Activated CD8-positive, alpha-beta memory T cell treated with anti-CD3 and anti-CD28 coated beads, Interleukin-2, amount 50 U/mL, for 1 hour (primary cell): ENCODE results near the gene CAPS.
"Not testable (repeated sequence)": the region's sequence is repeated elsewhere in the genome, so short reads cannot be mapped to it uniquely, and the experiment has no call there.

Experiments used
- DNase-seq: peaks from one replicate; pipeline ENCODE4 v3.0.0-alpha.2; 2020; ENCODE audit errors: extremely low read depth

The CAPS gene

GRCh38 chr19:5955636-5955935 is 41.5 kb downstream of the CAPS start:
- DNase-seq, result no peak

- no peak for DNase-seq
Measured at GRCh38 chr19:5956323-5956722, 42.3 kb downstream of the CAPS start.

DNA sequence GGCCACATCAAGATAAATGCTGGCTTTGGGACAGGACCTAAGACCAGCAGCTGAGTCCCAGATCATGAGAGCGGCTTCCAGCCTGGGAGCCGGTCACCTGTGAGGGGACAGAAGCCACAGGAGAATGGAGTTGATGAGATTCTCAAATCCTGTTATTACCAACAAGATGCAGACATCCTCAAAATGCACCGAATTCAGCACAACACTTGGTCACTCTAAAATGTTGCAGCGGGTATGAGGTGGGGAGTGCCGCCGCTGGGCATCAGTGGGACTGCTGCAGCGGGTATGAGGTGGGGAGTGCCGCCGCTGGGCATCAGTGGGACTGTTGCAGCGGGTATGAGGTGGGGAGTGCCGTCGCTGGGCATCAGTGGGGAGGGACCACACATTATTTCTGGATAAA is 42.7 kb downstream of the CAPS start:
- DNase-seq, result no peak

DNA sequence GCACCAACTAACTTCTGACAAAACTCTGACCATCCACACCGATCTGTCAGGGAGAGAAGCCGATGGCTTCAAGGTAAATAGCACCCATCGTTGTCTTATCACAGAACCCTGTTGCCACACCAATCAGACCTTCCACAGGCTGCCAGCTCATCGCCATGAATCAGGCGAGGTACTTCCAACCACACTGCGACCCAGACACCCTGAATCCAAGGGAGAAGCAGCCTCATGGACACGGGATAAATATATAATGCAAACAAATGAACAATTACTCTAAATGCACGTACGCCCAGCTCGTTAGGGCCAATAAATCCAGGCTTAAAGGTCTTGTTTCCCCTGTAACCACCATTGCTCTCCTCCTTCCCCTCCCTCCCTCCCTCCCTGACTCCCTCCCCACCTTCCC is 43.1 kb downstream of the CAPS start:
- DNase-seq, result no peak

DNA sequence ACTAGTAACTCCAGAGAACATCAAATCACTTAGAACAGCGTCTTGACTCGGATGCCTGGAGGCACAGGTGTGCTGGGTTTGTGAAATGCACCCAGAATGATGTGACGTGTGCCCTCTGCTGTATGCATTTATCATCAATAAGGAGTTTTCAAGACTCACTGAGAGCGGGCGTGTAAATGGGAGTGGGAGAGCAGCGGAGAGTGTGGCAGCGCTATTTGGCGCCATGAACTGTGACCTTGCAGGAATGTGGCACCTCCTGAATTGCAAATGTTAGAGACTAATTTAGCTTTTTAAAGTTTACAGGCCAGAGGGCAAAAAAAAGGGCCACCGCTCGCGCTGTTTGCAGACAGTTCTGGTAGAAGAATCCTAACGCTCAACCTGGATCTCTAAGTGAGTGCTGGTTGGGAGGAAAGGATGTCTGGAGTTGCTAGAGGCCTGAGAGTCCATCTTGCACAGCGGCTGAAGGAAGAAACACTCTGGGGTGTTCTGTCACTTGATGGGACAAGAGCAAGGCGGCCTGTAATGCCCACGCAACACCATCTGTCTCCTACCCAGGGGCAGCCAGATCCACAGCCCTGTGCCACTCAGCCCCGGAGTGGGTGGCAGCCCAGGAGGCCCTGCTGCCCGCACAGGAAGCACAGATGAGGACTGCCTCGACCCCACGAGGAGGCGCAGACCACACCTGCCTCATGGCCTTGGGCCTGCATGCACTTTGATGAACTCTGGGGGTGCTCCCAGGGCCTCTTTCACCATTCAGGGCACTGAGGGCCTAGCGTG is 44.2 kb downstream of the CAPS start:
- DNase-seq, result no peak

DNA sequence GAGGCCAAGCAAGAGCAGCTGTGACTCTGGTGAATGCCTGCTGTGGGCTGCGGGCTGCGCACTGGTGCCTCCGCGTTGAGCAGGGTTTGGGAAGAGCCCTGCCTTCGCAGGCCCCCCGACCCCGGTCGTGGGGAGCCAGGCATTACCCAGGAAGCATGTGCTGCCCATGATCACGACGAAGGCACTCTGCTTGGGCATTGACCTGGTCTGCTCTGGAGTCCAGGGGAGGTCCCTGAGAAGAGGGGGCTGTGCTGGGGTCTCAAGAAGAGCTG is 44.7 kb downstream of the CAPS start:
- DNase-seq, result no peak

DNA sequence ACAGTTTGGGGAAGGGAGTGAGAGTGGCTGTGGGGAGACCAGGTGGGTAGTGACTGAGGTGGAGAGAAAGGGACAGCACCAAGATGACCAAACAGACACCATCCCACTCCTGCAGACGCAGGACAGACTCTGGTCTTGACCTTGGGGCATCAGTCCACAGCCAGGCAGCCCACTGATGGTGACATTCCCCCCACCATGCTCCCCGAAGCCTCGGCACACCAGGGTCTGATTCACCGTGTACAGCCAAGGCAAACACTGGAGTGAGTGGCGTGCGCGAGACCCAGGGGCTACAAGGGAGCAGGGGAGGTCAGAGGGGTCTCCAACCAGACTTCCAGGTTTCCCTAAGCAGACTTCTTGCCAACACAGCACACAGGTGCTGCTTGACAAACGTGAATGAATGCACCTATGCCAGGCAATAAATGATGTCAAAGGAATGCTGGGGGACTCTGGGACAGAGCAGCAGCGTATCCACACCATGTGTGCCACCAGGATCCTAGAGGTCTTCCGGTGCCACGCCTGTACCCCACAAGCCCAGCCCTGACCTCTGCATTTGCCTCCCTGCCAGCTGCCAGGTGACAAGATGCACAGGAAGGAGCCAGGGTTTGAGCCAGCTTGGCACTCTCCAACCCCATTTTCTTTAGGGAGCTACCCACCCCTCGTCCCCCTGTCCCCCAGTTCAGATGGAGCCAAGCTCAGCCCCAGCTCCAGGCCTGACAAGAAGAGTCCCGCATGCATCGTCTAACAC is 45.4 kb downstream of the CAPS start:
- no peak for DNase-seq

GRCh38 chr19:5960005-5961001 is 46.2 kb downstream of the CAPS start:
- no peak for DNase-seq

DNA sequence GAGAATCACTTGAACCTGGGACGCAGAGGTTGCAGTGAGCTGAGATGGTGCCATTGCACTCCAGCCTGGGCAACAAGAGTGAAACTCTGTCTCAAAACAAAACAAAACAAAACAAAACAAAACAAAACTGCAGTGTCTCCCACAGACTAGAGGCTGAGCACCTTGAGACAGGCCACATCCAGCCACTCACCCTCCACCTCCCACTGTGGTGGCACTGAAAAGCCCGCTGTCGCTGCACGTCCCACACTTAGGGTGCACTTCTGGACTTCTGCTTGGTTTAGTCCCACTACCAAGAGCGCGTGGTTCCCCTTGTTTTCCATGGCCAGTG is 47.6 kb downstream of the CAPS start:
- not testable (repeated sequence) for DNase-seq

- DNase-seq, result peak; percentile 66
Measured at GRCh38 chr19:5961969-5962945, 48.2 kb downstream of the CAPS start.

DNA sequence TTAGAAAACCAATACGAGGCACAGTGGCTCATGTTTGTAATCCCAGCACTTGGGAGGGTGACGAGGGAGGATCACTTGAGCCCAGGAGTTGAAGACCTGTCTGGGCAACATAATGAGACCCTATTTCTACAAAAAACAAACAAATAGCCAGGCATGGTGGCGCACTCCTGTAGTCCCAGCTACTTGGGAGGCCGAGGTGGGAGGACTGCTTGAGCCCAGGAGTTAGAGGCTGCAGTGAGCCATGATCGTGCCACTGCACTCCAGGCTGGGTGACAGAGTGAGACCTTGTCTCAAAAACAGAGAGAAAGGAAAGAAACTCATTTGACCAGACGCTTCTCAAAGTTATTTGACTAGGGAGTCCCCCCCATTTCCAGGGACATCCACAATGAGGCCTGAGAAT is 49.2 kb downstream of the CAPS start:
- not testable (repeated sequence) for DNase-seq

DNA sequence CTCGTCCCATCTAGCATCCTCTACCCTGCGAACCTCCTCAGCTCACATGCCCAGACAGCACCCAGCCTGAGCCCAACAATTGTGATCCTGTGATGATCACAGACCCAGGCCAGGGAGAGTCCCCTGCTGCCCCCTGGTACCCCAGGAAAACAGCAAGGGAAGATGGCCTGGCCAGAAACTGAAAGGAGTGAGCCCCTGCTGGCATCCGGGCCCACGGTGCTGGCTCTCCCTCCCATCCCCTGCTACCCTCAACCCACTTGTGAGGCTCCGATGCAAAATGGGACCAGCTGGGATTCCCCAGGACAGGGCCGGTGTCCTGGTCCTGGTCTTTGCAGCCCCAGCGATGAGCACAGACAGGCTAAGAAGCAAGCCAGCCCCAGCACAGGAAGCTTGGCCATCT is 49.8 kb downstream of the CAPS start:
- no peak for DNase-seq

GRCh38 chr19:5964816-5965565 is 50.9 kb downstream of the CAPS start:
- no peak for DNase-seq
